ENCODE results near the gene CDK6.

The CDK6 gene

DNA sequence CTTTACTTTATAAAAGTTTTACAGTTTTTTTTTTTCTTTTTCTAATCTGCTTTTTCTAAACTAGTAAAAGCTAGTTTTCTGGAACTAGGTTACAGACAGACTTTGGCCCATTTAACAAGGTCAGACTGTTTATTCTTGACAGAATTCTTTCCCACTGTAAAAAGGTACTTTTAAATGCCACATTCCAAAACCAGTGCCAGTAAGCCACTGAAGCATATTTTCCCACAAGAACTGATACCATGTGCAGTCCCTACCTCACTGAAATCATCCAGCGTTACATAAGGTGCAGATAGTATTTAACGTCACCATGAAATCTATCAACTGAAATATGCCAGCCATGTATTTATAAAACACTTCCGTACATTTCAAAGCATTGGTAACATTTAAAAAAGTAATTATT is 121.6 kb downstream of the CDK6 start:
- DNase-seq, result no peak

DNA sequence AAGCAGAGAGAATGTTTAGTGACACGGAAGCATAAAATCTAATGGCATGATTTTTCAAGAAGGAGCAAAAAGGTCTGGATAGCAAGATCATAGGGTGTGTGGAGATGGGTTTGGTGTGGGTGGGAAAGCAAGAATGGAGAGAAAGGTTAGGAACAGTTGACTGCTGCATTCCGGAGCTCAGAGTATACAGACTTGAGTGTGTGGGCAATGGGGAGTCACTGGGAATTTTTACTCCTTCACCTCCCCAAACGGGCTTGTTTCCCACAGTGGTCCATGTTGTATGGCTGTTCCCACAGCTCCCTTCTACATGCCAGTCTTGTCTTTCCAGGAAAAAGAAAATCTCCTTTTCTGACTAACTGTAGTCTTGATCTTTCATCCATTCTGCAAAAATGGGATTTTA is 122.1 kb downstream of the CDK6 start:
- DNase-seq, result no peak

DNA sequence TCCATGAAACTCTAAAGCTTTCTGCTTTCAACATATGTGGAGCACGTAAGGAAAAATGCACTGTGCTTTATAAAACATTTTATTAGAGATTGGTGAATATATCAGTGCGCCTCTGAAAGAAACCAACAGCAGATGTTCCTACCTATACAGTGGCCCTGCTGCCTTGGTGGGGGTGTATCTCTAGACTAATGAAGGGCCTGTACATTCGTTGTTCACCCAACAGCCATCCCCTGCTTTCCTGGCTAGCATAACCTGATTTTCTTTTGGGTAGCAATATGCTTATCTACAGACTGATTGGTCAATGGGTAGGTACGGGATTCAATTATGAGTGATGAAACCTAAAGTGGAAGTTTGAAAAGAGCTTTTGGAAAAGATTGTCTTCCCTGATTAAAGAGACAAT is 126.5 kb downstream of the CDK6 start:
- DNase-seq, result no peak

DNA sequence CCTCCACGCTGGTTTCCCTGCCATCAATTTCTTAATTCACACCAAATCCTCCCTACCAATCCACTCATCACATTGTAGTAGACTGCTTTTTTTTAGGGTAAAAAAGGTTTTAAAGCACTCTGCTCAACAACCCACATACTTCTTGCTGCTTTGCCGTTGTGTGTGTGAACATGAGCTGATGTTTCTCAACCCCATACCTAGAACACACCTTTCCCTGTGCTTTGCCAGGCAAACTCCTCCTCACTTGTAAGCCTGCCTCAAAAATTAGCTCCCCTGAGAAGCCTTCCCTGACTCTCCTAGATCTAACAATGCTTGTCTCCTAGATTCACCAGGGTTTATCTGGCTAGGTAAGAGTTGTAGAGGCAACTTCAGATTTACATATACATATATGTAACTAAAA is 127.2 kb downstream of the CDK6 start:
- DNase-seq, result no peak

DNA sequence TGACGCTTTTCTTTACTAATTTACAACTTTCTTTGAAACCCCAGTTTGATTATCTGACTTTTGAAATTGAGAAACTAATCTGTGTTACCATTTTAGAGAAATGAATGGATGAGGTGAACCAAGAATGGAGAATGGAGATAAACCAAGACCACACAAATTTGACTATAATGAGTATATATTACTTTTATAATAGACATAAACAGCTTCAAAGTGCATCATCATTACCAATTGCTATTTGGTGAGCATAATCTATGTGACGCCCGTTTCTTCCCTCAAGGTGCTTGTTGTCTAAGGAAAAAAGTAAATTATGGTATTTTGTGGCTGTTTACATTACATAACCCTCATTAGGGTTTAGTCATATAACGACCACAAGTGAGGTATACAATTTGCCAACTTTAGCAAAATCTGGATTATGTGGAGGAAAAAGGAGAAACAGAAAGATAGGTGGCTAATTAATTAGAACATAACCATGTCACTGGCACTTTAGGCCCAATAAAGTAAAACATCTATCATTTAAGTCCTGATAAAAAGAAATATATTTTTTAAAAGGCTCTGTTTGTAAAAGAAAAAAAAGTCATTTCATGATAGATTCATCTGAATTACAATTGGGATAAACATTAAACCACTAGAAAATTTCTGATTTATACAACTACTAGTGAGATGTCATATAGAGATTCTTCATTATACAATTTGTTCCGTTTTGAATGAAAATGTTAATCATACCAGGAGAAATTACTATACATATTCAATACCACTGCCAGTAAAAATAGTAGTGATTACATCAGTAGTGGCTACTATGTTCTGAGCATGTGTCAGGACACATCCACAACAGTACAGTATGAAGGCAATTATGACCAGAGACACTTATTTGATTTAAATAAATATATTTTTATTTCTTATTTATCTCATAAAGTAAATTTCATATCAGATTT is 128.0 kb downstream of the CDK6 start:
- no peak for DNase-seq

DNA sequence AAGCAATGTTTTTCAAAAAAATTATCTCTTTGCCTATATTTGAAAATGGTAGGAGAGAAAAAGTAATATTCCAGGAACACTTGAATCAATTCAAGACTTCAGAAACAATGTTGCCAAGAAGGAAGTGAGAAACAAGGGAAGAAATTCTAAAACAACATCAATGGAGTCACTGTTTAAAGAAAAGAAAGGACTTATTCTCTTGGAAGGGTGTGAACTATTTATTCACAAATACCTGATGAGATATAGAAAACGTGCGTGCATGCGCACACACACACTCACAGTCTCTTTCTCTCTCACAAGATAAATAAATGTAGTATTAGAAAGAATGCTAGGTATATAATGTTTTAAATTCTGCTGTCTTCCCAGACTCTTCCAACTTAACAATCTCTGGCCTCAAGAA is 128.9 kb downstream of the CDK6 start:
- DNase-seq, result no peak

DNA sequence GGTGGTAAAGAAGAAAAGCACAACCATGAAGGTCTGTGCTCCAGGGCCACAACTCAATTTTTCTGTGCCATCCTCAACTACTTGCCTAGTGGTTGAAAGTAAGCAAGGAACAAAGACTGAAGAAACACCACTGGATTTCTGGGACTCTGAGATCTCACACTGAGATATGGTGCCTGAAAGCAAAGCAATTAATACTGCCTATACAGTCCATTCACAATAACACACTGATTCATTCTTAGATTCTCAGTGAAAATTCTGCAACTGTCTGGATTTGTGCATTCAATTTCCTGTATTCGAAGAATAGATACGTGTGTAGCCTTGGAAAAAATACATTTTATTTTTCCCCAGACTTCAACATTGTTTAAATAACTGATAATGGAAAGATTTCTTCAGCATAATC is 129.8 kb downstream of the CDK6 start:
- DNase-seq, result no peak

DNA sequence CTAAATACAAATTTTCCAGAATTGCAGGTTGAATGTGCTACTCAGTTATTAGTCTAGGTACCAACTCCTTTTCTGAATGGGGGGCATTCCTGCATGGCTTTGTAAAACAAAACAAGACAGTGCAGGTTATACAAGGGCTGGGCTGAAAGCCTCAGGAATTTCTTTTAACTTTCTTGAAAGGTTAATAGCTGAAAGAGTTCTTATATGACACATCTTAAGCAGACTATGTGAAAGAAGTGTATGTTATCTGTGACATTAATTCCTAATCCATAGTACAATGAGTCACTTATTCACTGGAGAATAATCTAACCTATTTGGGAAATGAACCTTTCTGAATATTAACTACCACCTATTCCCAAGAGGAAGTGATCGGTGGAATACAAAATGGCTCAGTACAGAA is 130.5 kb downstream of the CDK6 start:
- DNase-seq, result no peak

DNA sequence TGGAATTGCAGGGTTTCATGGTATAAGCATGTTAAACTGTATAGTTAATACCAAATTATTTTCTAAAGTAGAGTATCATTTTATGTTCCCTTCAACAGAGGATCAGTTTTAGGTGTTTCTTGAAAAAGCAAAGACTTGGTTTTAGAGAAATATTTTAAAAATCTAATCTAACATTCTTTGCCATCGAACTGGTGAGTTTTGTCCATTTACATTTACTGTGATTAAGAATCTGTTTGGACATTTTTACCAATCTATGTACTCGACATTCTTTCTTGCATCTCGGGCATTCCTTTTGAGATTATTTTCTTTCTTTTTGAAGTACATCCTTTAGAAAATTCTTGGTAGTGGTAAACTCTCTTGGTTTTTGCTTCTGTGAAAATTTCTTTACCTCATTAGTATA is 131.5 kb downstream of the CDK6 start:
- DNase-seq, result no peak

DNA sequence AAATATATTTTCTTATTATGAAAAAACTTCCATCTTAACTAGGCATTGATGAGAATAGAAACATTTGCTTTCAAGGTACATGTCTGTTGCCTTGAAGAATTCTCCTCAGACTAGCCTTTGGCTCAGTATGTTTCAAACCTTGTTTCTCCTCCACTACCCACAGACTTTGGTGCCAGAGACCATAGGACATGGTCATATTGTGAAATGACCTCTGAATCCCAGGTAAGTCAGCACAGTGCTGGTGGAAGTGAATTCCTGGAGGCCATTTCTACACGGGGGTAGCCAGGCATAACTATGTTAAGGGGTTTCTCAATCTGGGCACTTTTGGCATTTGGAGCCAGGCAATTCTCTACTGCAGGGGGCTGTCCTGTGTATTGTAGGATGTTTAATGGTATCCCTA is 133.8 kb downstream of the CDK6 start:
- no peak for DNase-seq

DNA sequence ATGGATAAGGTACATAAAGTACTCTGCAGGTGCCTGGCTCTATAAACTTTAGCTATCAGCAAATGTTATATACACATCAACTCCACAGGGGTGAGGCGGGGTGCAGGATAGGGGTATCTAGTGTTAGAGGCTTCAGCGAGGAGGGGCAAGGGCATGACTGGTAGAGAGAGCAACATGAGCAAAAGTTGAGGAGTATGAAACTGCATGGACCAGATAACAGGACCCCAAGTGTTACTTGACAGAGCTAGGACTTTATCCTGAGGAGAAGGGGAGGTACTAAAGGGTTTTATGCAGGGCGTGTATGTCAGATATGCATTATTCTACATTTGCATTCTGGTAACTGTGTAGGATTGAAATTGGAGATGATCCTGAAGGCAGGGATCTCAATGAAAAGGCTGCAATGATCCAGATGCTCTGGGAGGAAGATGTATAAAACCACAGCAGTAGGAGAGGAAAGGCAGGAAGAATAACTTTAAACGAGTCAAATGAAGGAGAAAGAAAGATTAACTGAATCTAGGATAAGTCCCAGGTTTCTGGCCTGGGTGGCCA is 136.3 kb downstream of the CDK6 start:
- no peak for DNase-seq

DNA sequence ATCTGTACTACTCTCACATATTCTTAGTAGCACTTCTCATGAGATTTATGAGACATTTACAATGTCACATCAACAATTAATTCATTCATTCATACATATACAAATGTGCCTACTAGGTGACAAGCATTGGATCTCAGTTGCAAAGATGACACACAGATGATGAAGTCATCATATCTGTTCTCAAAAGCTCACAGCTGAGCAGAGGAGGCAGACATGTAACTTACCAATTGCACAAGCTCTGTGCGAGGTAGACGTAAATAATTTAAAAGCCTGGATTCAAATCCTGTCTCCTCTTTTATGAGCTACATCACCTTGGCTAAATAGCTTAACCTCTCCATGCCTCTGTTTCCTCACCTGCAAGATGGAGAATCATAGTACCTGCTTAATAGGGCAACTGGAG is 136.8 kb downstream of the CDK6 start:
- no peak for DNase-seq

DNA sequence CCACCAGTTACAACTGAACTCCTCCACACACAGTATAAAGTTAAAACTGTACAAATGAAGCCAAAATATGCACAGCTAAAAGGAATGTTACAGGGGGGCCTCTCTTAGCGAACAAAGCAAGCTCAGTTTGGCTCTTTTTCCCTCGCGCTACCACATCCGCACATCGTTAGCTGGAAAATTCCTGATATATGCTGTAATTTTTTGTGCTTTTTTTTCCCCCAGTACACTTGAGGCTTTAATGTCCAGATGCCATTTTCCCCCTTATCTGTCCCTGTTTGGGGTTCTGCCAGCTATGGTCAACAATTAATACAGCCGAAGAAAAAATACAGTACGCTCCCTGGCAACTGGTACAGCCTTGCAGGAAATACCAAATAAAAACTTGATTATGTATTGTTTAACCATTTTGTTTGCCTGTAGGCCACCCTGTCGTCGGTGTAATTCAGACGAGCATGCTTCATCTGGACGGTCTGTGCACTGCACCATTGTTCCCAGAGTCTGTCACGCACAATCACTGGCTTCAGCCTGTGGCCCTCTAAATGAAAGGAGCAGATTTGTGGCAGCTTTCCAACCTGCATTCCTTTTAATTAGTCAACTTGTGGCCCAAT is 138.0 kb downstream of the CDK6 start:
- DNase-seq, result peak in 30 of 51 donors; percentile 3 to 69 (median 40)

DNA sequence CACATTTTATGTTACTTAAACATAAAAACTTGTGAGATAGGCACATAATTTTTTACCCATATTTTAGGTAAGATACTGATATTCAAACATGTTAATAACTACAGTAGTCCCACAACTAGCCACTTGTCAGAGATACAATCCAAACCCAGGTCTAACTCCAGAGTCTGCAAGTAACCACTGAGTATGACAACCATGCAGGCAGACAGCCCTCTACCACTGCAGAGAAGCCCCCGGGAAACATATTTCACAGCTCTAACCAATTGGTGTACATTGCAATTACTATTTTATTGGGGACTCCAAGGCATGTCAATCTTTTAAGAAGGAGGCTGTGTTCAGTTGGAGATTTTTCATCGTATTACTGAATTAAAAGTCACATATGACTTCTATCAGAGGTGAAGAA is 139.0 kb downstream of the CDK6 start:
- DNase-seq, result no peak

DNA sequence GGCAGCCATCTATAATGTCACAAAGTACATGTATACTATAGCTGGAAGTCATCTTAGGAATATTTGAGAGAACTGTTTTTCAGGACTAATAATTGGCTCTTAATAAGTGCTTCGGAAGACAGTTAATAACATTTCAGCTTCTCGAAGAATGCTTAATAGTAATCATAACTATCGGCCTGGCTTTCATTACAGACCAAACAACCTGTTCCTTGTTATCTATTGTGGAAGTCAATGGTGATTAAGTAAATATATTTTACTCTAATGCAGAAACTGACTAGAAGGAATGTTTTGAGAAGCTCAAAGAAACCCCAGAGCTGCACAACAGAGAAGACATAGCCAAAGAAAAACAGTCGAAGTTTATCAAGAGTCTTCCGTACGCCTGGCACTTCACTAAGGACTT is 139.4 kb downstream of the CDK6 start:
- DNase-seq, result no peak

DNA sequence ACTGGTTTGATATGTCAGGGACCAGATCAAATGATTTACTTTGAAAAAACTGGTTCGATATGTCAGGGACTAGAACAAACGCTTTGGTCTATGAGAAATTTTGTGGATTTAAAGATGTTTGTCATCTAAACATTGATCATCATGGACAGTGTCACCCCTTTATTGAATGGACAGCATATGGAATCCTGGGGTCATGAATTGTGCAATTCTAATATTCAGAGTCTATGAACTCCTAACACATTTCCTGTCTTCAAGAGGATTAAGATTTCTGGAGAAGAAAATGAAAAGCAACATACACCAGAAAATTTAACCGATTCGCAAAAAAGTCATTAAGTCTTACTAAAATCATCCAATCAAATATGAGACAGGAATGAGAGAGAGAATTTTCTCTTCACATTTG is 139.8 kb downstream of the CDK6 start:
- DNase-seq, result no peak

DNA sequence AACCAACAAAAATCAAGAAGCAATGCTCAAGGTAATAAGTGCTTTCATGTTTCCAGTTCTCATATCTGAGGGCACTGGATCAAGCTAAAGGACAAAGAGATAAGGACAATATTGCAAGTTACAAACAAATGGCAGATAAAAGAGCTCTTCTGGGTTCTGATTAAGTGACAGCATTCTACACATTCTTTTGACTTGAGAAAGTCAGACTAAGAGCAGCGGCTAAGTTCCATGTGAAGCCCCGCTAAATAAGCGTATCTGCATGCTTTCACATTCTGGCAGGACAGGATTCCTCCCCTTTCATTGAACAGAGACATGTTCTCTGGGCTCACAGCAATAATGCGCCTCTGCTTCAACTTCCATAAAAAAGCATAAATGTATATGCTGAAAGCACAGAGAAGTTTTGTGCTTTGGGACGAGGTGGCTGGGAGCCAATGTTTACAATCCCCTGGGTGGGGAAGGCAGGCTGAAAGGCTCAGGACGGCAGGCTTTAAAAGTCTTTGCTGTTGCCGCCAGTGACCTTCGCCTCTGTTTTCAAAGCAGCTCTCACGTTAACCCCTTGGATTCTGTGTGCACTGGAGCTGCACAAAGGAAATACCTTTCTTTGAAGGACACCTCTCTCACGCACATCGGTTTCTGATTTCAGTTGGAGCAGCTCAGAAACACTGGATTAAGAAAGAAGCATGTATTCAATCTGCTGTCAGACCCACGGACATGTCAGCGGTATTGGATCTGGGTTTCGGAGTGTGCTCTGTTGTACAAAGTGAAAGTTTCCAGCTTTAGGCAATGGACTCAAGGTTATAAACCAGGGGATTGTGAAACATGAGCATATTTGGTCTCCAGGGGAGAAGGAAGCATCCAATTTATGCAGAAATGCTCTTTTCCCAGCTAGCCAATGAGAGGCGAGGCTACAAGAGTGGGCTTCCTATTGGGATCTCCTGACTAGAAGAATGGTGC is 140.8 kb downstream of the CDK6 start:
- DNase-seq, result peak in 13 of 51 donors; percentile 0 to 67 (median 17)

DNA sequence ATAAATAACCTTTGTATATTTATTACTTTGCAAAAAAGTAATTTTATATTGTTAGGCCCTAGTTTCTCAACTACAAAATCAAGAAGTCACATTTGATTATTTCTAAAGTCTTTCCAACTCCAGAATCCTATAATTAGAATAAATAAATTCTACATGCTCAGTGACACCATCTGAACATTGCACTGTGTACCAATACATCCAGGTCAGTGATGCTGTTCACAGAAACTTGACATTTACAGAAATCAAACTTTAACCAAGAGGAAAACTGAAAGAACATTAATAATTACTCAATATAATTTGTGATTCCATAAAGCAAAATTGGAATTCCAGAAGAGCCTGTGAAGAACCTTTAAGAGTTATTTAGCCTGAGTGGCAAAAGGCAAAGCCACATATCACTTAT is 142.2 kb downstream of the CDK6 start:
- DNase-seq, result no peak

DNA sequence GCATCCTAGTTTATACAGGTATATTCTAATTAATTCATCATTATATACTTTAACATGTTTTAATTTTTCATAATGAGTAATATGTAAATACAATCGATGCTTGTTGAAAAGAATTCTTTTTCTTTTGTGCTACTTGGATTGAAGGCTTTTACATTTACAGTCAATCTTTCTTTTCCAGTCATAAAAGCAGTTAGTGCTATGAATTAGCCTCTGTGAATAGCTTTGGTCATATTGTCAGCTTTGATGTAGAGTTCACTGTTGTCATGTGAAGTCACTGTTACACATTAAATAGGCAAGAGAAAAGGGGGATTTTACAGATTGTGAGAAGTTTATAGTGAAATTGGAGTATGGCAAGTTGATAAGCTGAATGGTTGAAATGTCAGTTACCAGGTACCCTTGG is 142.9 kb downstream of the CDK6 start:
- no peak for DNase-seq

DNA sequence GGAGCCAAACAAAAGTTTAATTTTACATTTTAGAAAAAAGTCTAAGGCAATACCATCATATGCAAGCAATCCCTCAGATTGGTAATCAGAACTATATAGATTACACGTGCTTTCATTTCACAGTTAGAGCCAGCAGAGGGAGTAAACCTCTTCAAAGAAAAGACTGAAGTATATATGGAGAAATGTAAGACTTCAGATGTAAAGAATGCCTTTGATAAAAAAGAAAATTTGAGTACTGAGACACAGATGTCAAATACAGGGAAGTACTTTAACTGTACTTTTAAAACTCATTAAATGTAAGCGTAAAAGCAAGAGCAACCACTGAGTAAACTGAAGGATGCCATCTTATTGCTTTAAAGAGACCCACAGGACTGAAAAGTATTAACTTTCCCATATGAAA is 144.8 kb downstream of the CDK6 start:
- no peak for DNase-seq

DNA sequence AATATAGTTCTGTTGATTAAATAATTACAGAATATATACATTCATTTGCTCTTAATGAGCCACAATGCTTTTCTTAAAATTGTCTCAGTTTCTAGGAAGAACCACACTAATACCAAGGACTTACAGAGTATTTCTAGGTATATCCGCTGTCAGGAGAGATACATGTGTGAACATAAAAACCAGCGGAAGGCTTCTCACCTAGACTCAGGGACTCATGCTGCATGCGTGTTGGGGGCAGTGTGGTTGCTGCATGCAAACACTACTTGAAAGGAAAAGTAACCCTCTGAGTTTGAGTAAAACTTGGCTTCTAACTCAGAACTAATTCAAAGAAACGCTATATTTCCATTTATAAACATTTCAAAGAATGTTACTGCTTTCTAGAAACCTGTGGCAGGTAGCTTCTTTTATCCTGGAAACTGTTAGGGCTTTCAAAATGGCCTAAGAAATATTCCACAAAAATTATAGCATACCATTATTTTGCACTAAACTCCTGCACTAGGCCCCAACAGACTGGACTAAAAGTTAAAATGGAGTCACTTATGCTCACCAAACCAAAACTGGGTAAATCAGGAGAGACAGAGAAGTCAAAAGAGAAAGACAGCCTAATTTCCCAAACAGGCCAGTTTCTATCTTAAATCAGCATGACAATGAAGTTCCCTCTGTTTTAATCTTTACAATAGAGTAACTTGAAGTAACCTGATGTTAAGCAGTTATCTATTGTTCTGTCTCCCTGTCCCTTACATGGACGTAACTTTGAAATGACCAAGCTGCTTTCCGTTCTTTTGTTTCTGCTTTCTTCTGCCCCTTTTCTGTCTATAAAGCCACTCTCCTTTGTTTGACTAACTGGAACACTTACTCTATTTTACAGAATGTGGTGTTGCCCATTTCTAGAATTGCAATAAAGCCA is 151.0 kb downstream of the CDK6 start:
- no peak for DNase-seq

All from hypothalamus (tissue), 51 donors.